Lower leg skin (tissue), 4 donors: ENCODE measurements around the gene MKRN2OS. TPM values are rescaled to one million over a fixed set of nuclear protein-coding genes. Genes with fewer than 3 reads are reported as not detected.
"Not testable (repeated sequence)": the region's sequence is repeated elsewhere in the genome, so short reads cannot be mapped to it uniquely, and the experiment has no call there.

Experiments
- DNase-seq, 2 donors: peaks; one replicate each; pipeline ENCODE4 v3.0.0-alpha.2; 2019; ENCODE audit warnings: low spot score in 2 of 2
- H3K4me3 ChIP-seq: fragments of 200-600 bp; sonication (generic); 2 replicates; pipeline ENCODE4 v1.5.1; 2017; ENCODE audit warnings: mild to moderate bottlenecking, low read depth; ENCODE audit not compliant: poor library complexity, severe bottlenecking
- POLR2A ChIP-seq, 2 donors: fragments of 450-650 bp; IDR thresholded peaks; one replicate each; pipeline ENCODE4 v1.6.1; 2016 to 2017; ENCODE audit warnings: antibody characterized with exemption in 2 of 2, mild to moderate bottlenecking in 1 of 2, moderate library complexity in 1 of 2
- WGBS, 2 donors: methylation state at CpG; one replicate each; pipeline ENCODE4 v1.1.5; 2018; 5-methylcytosine and 5-hydroxymethylcytosine counted together
- intact Hi-C: fragments of 100-400 bp; cut with DNase I; formaldehyde crosslinking; loops from one replicate; pipeline ENCODE4 v1.15.0; 2023; ENCODE audit warnings: low total_unique reads
- total RNA-seq, 4 donors: library from RNA; depleted of rRNA; stranded (reverse); fragments of >200 nt; gene quantifications; one replicate each; pipeline ENCODE4 v1.1.0, GENCODE V29; 2016
- TF ChIP-seq, protein P1 (sequence below), 3 donors: fragments of 450-650 bp; IDR thresholded peaks; one replicate each; pipeline ENCODE4 v1.5.1; 2016; ENCODE audit warnings: antibody characterized with exemption in 3 of 3, mild to moderate bottlenecking in 3 of 3, moderate library complexity in 2 of 3

Gene MKRN2OS
- total RNA-seq, 4 donors from 2014 or later: 1.8 to 4.3 (median 3.2) TPM

DNA sequence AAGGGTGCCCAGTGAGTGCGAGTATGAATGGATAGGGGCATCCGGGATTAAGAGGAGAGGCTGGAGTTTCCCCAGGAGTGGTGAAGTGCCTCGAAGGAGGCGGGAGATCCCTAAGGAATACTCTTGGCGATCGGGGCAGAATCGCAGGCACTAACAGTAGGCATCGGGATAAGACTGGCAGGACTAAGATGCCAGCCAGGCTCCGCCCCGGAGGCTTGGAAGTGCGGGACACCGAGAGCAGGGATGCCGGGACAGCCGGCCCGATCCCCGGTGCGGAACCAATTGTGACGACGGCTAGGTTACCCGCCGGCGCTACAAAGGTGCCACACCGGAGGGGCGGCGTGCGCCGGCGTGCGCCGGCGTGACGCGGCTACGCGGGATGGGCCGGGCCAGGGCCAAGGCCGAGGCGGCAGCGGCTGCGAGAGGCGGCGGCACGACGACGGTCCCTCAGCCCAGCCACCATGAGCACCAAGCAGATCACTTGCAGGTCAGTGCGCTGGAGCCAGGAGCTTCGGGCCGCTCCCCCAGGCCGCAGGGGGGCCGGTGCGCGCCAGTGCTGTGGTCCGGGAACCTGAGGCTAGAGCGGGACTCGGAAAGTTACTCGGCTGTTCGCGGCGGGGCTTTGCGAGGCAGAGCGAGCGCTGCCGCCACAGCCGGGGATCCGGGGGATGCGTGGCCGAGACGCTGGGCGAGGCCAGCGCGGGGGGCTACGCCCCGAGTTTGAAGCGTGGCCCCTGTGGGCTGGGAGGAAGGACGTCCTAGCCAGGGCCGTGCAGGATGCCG is 11.6 kb upstream of the MKRN2OS start, which contains the start of gene MKRN2:
MKRN2 (plus strand) TSS at position 398 of the 783 bp plus-strand sequence; CDS start at position 462, 64 bp downstream.
- peak within 1 kb of the TSS; percentile 91 for H3K4me3 ChIP-seq
- peak; percentile 80 to 97 for DNase-seq
- intact Hi-C loops: no loop called here
- TF ChIP-seq, protein P1, sequence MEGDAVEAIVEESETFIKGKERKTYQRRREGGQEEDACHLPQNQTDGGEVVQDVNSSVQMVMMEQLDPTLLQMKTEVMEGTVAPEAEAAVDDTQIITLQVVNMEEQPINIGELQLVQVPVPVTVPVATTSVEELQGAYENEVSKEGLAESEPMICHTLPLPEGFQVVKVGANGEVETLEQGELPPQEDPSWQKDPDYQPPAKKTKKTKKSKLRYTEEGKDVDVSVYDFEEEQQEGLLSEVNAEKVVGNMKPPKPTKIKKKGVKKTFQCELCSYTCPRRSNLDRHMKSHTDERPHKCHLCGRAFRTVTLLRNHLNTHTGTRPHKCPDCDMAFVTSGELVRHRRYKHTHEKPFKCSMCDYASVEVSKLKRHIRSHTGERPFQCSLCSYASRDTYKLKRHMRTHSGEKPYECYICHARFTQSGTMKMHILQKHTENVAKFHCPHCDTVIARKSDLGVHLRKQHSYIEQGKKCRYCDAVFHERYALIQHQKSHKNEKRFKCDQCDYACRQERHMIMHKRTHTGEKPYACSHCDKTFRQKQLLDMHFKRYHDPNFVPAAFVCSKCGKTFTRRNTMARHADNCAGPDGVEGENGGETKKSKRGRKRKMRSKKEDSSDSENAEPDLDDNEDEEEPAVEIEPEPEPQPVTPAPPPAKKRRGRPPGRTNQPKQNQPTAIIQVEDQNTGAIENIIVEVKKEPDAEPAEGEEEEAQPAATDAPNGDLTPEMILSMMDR (IDR thresholded peaks at IDR 0.05): no peak
- peak in 1 of 2 donors; percentile 94 for TF ChIP-seq POLR2A (IDR thresholded peaks at IDR 0.05)
- 0% methylated on average over 25 to 55 of the region's 77 CpGs for WGBS, 2 donors

DNA sequence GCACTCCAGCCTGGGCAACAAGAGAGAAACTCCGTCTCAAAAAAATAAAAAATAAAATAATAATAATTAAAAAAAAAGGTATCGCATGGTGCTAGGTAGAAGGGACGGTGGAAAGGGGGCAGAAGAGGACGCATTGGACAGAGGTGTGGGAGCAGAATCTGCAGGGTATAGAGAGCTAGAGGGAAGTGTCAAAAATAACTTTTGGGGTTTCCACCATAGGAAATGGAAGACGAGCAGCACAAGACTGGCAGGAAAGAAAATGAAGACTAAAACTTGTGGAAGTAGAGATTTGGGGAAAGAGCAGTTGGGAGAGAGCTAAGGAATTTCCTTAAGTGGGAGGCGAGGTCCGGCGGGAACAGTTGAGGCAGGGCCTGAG is 11.0 kb upstream of the MKRN2OS start:
- peak in 1 of 2 donors; percentile 74 for DNase-seq
- TF ChIP-seq, protein P1 (IDR thresholded peaks at IDR 0.05): no peak
- TF ChIP-seq POLR2A (IDR thresholded peaks at IDR 0.05): no peak
- intact Hi-C loops: no loop called here
- 3% methylated on average over 8 of the region's 8 CpGs for WGBS, 2 donors
- peak overlapping the region; percentile 18 for H3K4me3 ChIP-seq

DNA sequence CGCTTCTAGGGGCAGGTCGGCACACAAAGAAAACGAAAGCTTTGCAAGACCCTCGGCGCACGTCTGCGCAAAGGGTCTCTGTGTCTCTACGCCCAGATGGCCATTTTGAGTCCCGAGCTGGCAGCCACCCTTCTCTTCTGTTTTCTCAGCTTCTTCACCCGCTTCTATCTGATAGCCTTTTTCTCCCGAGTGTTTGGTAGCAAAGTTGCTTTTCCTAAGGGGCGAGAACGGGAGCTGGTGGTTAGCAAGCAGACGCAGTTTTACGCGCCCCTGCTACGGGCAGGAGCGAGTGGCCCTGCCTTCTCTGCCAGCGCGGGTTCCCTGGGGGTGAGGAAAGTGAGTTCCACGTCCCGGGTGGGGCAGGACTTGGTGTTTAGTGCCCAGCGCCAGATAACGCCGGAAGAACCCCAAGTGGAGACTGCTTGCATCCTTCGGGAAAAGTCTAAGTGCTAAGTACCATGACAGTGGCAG is 8.7 kb upstream of the MKRN2OS start:
- no peak overlapping the region for H3K4me3 ChIP-seq
- WGBS, 2 donors: 6 to 22% methylated on average over 26 of the region's 26 CpGs
- intact Hi-C loops: no loop called here
- TF ChIP-seq, protein P1 (IDR thresholded peaks at IDR 0.05): no peak
- TF ChIP-seq POLR2A (IDR thresholded peaks at IDR 0.05): no peak
- DNase-seq: peak in 1 of 2 donors; percentile 85

DNA sequence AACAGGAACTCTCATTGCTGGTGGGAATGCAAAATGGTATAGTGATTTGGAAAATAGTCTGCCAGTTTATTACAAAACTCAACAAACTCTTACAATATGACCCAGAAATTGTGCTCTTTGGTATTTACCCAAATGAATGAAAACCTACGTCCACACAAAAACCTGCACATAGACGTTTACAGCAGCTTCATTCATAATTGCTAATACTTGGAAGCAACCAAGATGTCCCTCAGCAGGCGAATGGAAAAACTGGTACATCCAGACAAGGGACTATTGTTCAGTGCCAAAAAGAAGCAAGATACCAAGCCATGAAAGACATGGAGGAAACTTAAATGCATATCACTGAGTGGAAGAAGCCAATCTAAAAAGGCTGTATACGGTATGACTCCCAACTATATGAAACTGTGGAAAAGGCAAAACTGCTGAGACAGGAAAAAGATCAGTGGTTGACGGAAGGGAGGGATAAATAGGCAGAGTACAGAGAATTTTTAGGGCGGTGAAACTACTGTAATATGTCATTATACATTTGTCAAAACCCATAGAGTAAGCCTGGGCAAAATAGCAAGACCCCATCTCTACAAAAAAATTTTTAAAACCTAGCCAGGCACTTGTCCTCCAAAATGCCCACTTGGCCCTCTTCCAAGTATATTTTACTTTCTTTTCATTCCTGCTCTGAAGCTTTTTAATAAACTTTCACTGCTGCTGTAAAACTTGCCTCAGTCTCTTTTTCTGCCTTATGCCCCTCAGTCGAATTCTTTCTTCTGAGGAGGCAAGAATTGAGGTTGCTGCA is 4.9 kb upstream of the MKRN2OS start:
- DNase-seq: no peak
- WGBS, 2 donors: 42 to 58% methylated on average over 7 of the region's 7 CpGs
- no peak for TF ChIP-seq POLR2A (IDR thresholded peaks at IDR 0.05)
- TF ChIP-seq, protein P1 (IDR thresholded peaks at IDR 0.05): no peak
- intact Hi-C loops: no loop called here
- H3K4me3 ChIP-seq: no peak overlapping the region

DNA sequence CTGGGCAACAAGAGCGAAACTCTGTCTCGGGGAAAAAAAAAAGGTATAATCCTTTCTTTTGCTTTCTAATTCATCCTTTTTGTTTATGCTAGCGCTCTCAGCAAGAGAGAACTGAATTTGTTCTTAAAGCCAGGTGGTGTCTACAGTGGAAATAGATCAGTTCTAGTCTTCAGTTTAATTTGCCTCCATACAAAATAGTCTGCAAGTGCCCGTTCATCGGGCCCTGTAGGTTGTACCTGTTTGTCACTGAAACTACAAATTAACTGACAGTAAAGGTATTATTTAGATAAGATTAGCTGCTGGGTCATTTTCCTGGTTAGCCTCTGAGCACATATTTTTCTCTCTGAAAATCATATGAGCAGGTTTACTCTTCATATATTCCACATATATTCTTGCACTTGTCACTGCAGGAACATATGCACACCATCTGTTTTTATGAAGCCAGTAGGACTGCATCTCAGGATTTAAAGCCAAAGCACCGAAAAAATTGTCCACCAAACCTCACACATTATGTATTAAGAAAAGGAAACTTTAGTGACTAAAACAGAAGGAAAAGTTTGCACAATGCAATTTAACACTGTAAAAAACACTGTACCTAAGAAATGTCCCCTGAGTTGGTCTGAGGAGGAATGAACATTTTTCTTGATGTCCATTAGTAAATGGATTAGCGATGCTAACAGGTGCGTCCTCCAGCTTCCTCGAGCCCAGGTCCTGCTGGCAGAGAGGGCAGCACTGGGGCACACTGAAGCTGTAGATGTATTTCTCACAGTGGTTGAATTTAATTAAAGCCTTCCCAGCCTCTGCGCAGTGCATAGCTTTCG is 437 bp downstream of the MKRN2OS start:
- no peak overlapping the region for H3K4me3 ChIP-seq
- no peak for TF ChIP-seq POLR2A (IDR thresholded peaks at IDR 0.05)
- TF ChIP-seq, protein P1 (IDR thresholded peaks at IDR 0.05): no peak
- WGBS, 2 donors: 41 to 58% methylated on average over 11 of the region's 11 CpGs
- no peak for DNase-seq
- intact Hi-C loops: no loop called here

DNA sequence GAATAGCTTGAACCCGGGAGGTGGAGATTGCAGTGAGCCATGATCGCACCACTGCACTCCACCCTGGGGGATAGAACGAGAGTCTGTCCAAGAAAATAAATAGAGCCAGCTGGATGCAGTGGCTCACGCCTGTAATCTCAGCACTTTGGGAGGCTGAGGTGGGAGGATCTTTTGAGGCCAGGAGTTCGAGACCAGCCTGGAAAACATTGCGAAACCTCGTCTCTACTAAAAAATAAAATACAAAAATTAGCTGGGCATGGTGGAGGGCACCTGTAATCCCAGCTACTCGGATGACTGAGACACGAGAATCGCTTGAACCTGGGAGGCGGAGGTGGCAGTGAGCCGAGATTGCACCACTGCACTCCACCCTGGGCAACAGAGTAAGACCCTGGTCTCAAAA is 1.8 kb downstream of the MKRN2OS start:
- H3K4me3 ChIP-seq, intact Hi-C loops, DNase-seq: not testable (repeated sequence)
- 84 to 89% methylated on average over 12 of the region's 12 CpGs for WGBS, 2 donors
